Endothelial cell of umbilical vein (primary cell): ENCODE measurements around the gene ERCC6L. TPM values are rescaled to one million over a fixed set of nuclear protein-coding genes. Genes with fewer than 3 reads are reported as not detected.

Experiments
- BruUV-seq: library from RNA; stranded (reverse); fragments of 400-500 nt; replicated peaks from 2 replicates; lab custom pipeline; 2021; lab: Mats Ljungman, UMichigan
- CTCF ChIA-PET: fragments of 300-600, 350-600 bp; sonication (Branson Sonifier 250); formaldehyde crosslinking; loops from one replicate; lab custom pipeline; 2021; ENCODE audit warnings: antibody characterized with exemption, inconsistent platforms; lab: Charles Lee
- POLR2A ChIA-PET: fragments of 300-600, 350-600 bp; sonication (Branson Sonifier 250); formaldehyde crosslinking; loops from one replicate; lab custom pipeline; 2021; ENCODE audit warnings: antibody characterized with exemption, inconsistent platforms; lab: Charles Lee
- DNase-seq: peaks from one replicate; pipeline ENCODE4 v3.0.0-alpha.2; 2011; ENCODE audit warnings: low read depth, low spot score
- FAIRE-seq: peaks from 2 replicates; lab custom pipeline; 2011; peaks lifted over from hg19 to GRCh38; lab: Jason Lieb, UNC
- H2AFZ ChIP-seq: 2 replicates; pipeline ENCODE4 v1.6.0; 2012; ENCODE audit warnings: low read depth, low read length, control low read depth, inconsistent platforms
- H3K27ac ChIP-seq: 2 replicates; pipeline ENCODE4 v1.5.1; 2011; ENCODE audit warnings: low read depth, mild to moderate bottlenecking, control low read depth, low read length, moderate library complexity; ENCODE audit not compliant: insufficient read depth
- H3K27me3 ChIP-seq, 2 experiments: 2 replicates each; pipeline versions ENCODE4 v1.6.0 to v1.6.1; 2011; ENCODE audit warnings: low read length in 2 of 2, mixed read lengths in 1 of 2; ENCODE audit not compliant: control insufficient read depth in 2 of 2, insufficient read depth in 2 of 2
- H3K36me3 ChIP-seq, 2 experiments: 2 replicates in 1 of 2; 3 replicates in 1 of 2; pipeline ENCODE4 v1.5.1; 2011; ENCODE audit warnings: low read length in 2 of 2, mild to moderate bottlenecking in 1 of 2, moderate library complexity in 1 of 2; ENCODE audit not compliant: control insufficient read depth in 2 of 2, insufficient read depth in 2 of 2; ENCODE audit errors: extremely low read depth in 1 of 2
- H3K4me1 ChIP-seq: 3 replicates; pipeline ENCODE4 v1.5.1; 2011; ENCODE audit warnings: mild to moderate bottlenecking, low read length; ENCODE audit not compliant: control insufficient read depth, insufficient read depth; ENCODE audit errors: extremely low read depth
- H3K4me2 ChIP-seq: 2 replicates; pipeline ENCODE4 v1.6.1; 2011; ENCODE audit warnings: low read length, control low read depth, mixed read lengths; ENCODE audit not compliant: insufficient read depth
- H3K4me3 ChIP-seq, 3 experiments: fragments of 200-600 bp in 1 of 3; sonication (generic), shearing (Covaris generic) in 1 of 3; replicated peaks in 1 of 3; 2 replicates each; pipeline ENCODE4 v1.5.1; 2011 to 2016; ENCODE audit warnings: control low read depth in 3 of 3, low read length in 3 of 3, mild to moderate bottlenecking in 2 of 3, inconsistent platforms in 1 of 3, low read depth in 1 of 3, moderate library complexity in 1 of 3; ENCODE audit not compliant: insufficient read depth in 1 of 3
- H3K79me2 ChIP-seq: 2 replicates; pipeline ENCODE4 v1.6.0; 2012; ENCODE audit warnings: low read length, inconsistent platforms; ENCODE audit not compliant: control insufficient read depth, insufficient read depth
- H3K9ac ChIP-seq: replicated peaks from 2 replicates; pipeline ENCODE3; 2011; ENCODE audit warnings: low read length, control low read depth; ENCODE audit not compliant: insufficient read depth; ENCODE audit errors: extremely low read depth
- H3K9me1 ChIP-seq: replicated peaks from 3 replicates; pipeline ENCODE4 v1.6.0; 2011; ENCODE audit warnings: mild to moderate bottlenecking, low read length; ENCODE audit not compliant: control insufficient read depth, insufficient read depth; ENCODE audit errors: extremely low read depth
- H3K9me3 ChIP-seq: replicated peaks from 2 replicates; pipeline ENCODE4 v1.5.1; 2012; ENCODE audit warnings: low read length, inconsistent platforms; ENCODE audit not compliant: control insufficient read depth, insufficient read depth
- H4K20me1 ChIP-seq: replicated peaks from 2 replicates; pipeline ENCODE3; 2011; ENCODE audit warnings: mild to moderate bottlenecking, low read length; ENCODE audit not compliant: control insufficient read depth, insufficient read depth; ENCODE audit errors: extremely low read depth
- CTCF ChIP-seq, 2 donors: IDR thresholded peaks; 1 replicate in 1 of 2; 2 replicates in 1 of 2; pipeline ENCODE4 v1.5.1; 2011; ENCODE audit warnings: low read length in 2 of 2, mild to moderate bottlenecking in 2 of 2, moderate library complexity in 2 of 2, control low read depth in 1 of 2, inconsistent platforms in 1 of 2, low read depth in 1 of 2; ENCODE audit not compliant: insufficient read depth in 1 of 2; ENCODE audit errors: extremely low read depth in 1 of 2
- EZH2 ChIP-seq: IDR thresholded peaks from 2 replicates; pipeline ENCODE4 v1.6.1; 2012; ENCODE audit warnings: borderline replicate concordance, low read depth, mild to moderate bottlenecking, moderate library complexity, low read length, inconsistent platforms; ENCODE audit not compliant: severe bottlenecking
- FOS ChIP-seq: IDR thresholded peaks from 2 replicates; pipeline ENCODE4 v1.6.1; 2011; ENCODE audit warnings: mild to moderate bottlenecking, low read length, moderate library complexity, borderline replicate concordance; ENCODE audit not compliant: insufficient read depth
- GATA2 ChIP-seq: IDR thresholded peaks from 2 replicates; pipeline ENCODE4 v1.7.0; 2011; ENCODE audit warnings: low read depth, mild to moderate bottlenecking, moderate library complexity, mixed read lengths, low read length; ENCODE audit not compliant: insufficient read length, insufficient read depth
- JUN ChIP-seq: IDR thresholded peaks from 2 replicates; pipeline ENCODE4 v1.6.1; 2011; ENCODE audit warnings: borderline replicate concordance, low read depth; ENCODE audit not compliant: insufficient read length, insufficient read depth
- MAX ChIP-seq: IDR thresholded peaks from 2 replicates; pipeline ENCODE4 v1.6.1; 2011; ENCODE audit not compliant: insufficient read depth, insufficient read length
- MYC ChIP-seq: IDR thresholded peaks from one replicate; pipeline ENCODE4 v1.6.1; 2011; ENCODE audit warnings: mild to moderate bottlenecking, low read depth, low read length
- POLR2AphosphoS5 ChIP-seq: IDR thresholded peaks from 2 replicates; pipeline ENCODE4 v1.6.1; 2012; ENCODE audit warnings: low read depth, mild to moderate bottlenecking, control low read depth, low read length, moderate library complexity; ENCODE audit not compliant: insufficient read depth
- dilution Hi-C: fragments of 300-500 bp; cut with MboI; formaldehyde crosslinking; loops from one replicate; pipeline ENCODE4 v1.15.0; 2019; ENCODE audit warnings: low sequenced_read_pairs; ENCODE audit not compliant: extremely low pct_ligation_motif_present
- intact Hi-C: fragments of 100-400 bp; cut with micrococcal nuclease; formaldehyde crosslinking; loops from one replicate; pipeline ENCODE4 v1.10.0; 2022
- polyA plus RNA-seq, 4 experiments: library from polyadenylated mRNA; depleted of rRNA in 3 of 4; stranded (reverse) in 3 of 4; unstranded in 1 of 4; fragments of >200 nt; gene quantifications; 2 replicates each; pipeline versions ENCODE4 v1.2.1 to v1.2.3, GENCODE V29; 2011 to 2012; ENCODE audit warnings: missing spikeins in 1 of 4
- total RNA-seq: library from RNA; stranded (reverse); gene quantifications from 2 replicates; pipeline ENCODE4 v1.2.3, GENCODE V29; 2021

Gene ERCC6L
- total and polyA plus RNA-seq, 2 donors (not counting 3 experiments of a cell fraction or from before 2014, with no cell fraction given): 0.92 to 6.7 TPM

- CTCF ChIA-PET: no interaction called here
- no peaks in the 10 kb centered on the region for H3K9me1 ChIP-seq
- no peaks in the 10 kb centered on the region for H4K20me1 ChIP-seq
- H3K27me3 ChIP-seq: no peaks in the 10 kb centered on the region
- intact Hi-C loops (loop anchor here (1.0 to 5.0 kb wide), 3 partner anchors 39 to 186 kb away; partner anchors contain the start of genes PIN4 and RPS4X), dilution Hi-C loops (no loop called here)
- no peak overlapping the region for H3K27ac ChIP-seq
- no TSS peak for BruUV-seq
- no peak for FAIRE-seq
- no peaks in the 10 kb centered on the region for H3K36me3 ChIP-seq
- H3K9ac ChIP-seq: peak overlapping the region; percentile 71
- peaks cover 21% of the 10 kb centered on the region for H3K79me2 ChIP-seq
- no peak for TF ChIP-seq EZH2
- no peak for TF ChIP-seq MYC
- TF ChIP-seq POLR2AphosphoS5: no peak
- no peak for TF ChIP-seq MAX
- TF ChIP-seq CTCF (IDR thresholded peaks at IDR 0.05; ENCODE audit: extremely low read depth in 1 of 2, insufficient read depth in 1 of 2, low read depth in 1 of 2, low read length in 2 of 2): no peak
- no peak for TF ChIP-seq FOS
- TF ChIP-seq GATA2: no peak
- no peak for TF ChIP-seq JUN
- peak overlapping the region; percentile 80 for H3K4me2 ChIP-seq
- no peak for DNase-seq
- peaks cover 2% of the 10 kb centered on the region for H3K4me1 ChIP-seq
- peak overlapping the region; percentile 35 to 82 (median 63) for H3K4me3 ChIP-seq
- H3K9me3 ChIP-seq: no peaks in the 10 kb centered on the region
- POLR2A ChIA-PET: interaction anchor here (1.0 to 1.4 kb wide), 2 partner anchors 39 to 57 kb away, joined by 3 read pairs; partner anchors contain the start of genes PIN4 and RPS4X
- H2AFZ ChIP-seq: peak overlapping the region; percentile 82
These were observed 644 bp downstream of the ERCC6L start for GRCh38 chrX:72238183-72238582.
